ENCODE data around the gene RNF166. TPM values are rescaled to one million over a fixed set of nuclear protein-coding genes. Genes with fewer than 3 reads are reported as not detected.

RNF166 gene
- total and polyA plus RNA-seq, 2 donors (not counting 3 experiments of a cell fraction or from before 2014, with no cell fraction given), result 27.6 to 38.8 TPM

- no peaks in the 10 kb centered on the region for H3K9me3 ChIP-seq (replicated peaks; ENCODE audit: control insufficient read depth, insufficient read depth, low read length)
- H3K79me2 ChIP-seq (ENCODE audit: control insufficient read depth, insufficient read depth, low read length), result no peaks in the 10 kb centered on the region
- H3K4me3 ChIP-seq (replicated peaks in 1 of 3; ENCODE audit: insufficient read depth in 1 of 3, low read depth in 1 of 3, low read length in 3 of 3), result no peak overlapping the region
- H3K27ac ChIP-seq (ENCODE audit: insufficient read depth, low read depth, low read length), result no peak overlapping the region
- H3K9ac ChIP-seq (replicated peaks; ENCODE audit: extremely low read depth, insufficient read depth, low read length), result no peak overlapping the region
- dilution Hi-C loops (cut with MboI; ENCODE audit: extremely low pct_ligation_motif_present, low sequenced_read_pairs), result no loop called here
- no peak for TF ChIP-seq POLR2A (IDR thresholded peaks at IDR 0.05; ENCODE audit: low read depth, low read length)
- no peak for TF ChIP-seq GATA2 (IDR thresholded peaks at IDR 0.05; ENCODE audit: insufficient read depth, insufficient read length, low read depth, low read length)
- no peak for TF ChIP-seq POLR2AphosphoS5 (IDR thresholded peaks at IDR 0.05; ENCODE audit: insufficient read depth, low read depth, low read length)
- TF ChIP-seq JUN (IDR thresholded peaks at IDR 0.05; ENCODE audit: borderline replicate concordance, insufficient read depth, insufficient read length, low read depth), result no peak
- no peak for TF ChIP-seq EZH2 (IDR thresholded peaks at IDR 0.05; ENCODE audit: borderline replicate concordance, low read depth, low read length, severe bottlenecking)
- no peak for TF ChIP-seq FOS (IDR thresholded peaks at IDR 0.05; ENCODE audit: borderline replicate concordance, insufficient read depth, low read length)
- TF ChIP-seq, protein P1, sequence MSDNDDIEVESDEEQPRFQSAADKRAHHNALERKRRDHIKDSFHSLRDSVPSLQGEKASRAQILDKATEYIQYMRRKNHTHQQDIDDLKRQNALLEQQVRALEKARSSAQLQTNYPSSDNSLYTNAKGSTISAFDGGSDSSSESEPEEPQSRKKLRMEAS (IDR thresholded peaks at IDR 0.05; ENCODE audit: insufficient read depth, insufficient read length), result no peak
- TF ChIP-seq, protein P2, sequence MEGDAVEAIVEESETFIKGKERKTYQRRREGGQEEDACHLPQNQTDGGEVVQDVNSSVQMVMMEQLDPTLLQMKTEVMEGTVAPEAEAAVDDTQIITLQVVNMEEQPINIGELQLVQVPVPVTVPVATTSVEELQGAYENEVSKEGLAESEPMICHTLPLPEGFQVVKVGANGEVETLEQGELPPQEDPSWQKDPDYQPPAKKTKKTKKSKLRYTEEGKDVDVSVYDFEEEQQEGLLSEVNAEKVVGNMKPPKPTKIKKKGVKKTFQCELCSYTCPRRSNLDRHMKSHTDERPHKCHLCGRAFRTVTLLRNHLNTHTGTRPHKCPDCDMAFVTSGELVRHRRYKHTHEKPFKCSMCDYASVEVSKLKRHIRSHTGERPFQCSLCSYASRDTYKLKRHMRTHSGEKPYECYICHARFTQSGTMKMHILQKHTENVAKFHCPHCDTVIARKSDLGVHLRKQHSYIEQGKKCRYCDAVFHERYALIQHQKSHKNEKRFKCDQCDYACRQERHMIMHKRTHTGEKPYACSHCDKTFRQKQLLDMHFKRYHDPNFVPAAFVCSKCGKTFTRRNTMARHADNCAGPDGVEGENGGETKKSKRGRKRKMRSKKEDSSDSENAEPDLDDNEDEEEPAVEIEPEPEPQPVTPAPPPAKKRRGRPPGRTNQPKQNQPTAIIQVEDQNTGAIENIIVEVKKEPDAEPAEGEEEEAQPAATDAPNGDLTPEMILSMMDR (IDR thresholded peaks at IDR 0.05; ENCODE audit: extremely low read depth in 1 of 2, insufficient read depth in 1 of 2, low read depth in 1 of 2, low read length in 2 of 2), result no peak
- no peak for TF ChIP-seq MYC (IDR thresholded peaks at IDR 0.05; ENCODE audit: low read depth, low read length)
- H3K4me2 ChIP-seq (ENCODE audit: insufficient read depth, low read length), result no peak overlapping the region
- no peak overlapping the region for H2AFZ ChIP-seq (ENCODE audit: low read depth, low read length)
- no peak for FAIRE-seq
- H4K20me1 ChIP-seq (replicated peaks; ENCODE audit: control insufficient read depth, extremely low read depth, insufficient read depth, low read length), result no peaks in the 10 kb centered on the region
- intact Hi-C loops (cut with micrococcal nuclease), result no loop called here
- peaks cover 2% of the 10 kb centered on the region for H3K4me1 ChIP-seq (ENCODE audit: control insufficient read depth, extremely low read depth, insufficient read depth, low read length)
- H3K9me1 ChIP-seq (replicated peaks; ENCODE audit: control insufficient read depth, extremely low read depth, insufficient read depth, low read length), result no peaks in the 10 kb centered on the region
- BruUV-seq (replicated peaks), result no TSS peak
- peaks cover 4 to 21% of the 10 kb centered on the region in 2 experiments for H3K36me3 ChIP-seq (ENCODE audit: control insufficient read depth in 2 of 2, extremely low read depth in 1 of 2, insufficient read depth in 2 of 2, low read length in 2 of 2)
- POLR2A ChIA-PET, result no interaction called here
- DNase-seq (ENCODE audit: low read depth, low spot score), result no peak
- CTCF ChIA-PET, result interaction anchor here (1.4 kb wide), 1 partner anchor 33 kb away, joined by 4 read pairs; the partner anchor contains the start of gene MVD
- no peaks in the 10 kb centered on the region for H3K27me3 ChIP-seq (ENCODE audit: control insufficient read depth in 2 of 2, insufficient read depth in 2 of 2, low read length in 2 of 2)
Observed at GRCh38 chr16:88695218-88695617, 11.0 kb downstream of the RNF166 start.

Measured in endothelial cell of umbilical vein (primary cell).